ENCODE results near the gene FARS2.
A peak's percentile ranks its signal among the peaks of the same experiment; 100 is the strongest.

The FARS2 gene

GRCh38 chr6:5260661-5261544 is at the start of gene FARS2, which contains the start of gene LYRM4:
Gene FARS2, plus strand, starts transcription at chr6:5261513.
Gene LYRM4, minus strand, starts transcription at chr6:5260950. Its CDS starts 217 bp downstream, at chr6:5260733.
- peak; percentile 84 for DNase-seq (ENCODE audit: low read depth)

GRCh38 chr6:5213836-5214235 is 47.5 kb upstream of the FARS2 start:
- DNase-seq (ENCODE audit: low read depth), result no peak

- DNase-seq (ENCODE audit: low read depth), result no peak
Observed at GRCh38 chr6:5214570-5215052, 46.7 kb upstream of the FARS2 start.

- no peak for DNase-seq (ENCODE audit: low read depth)
Observed at GRCh38 chr6:5215159-5215558, 46.2 kb upstream of the FARS2 start.

GRCh38 chr6:5215799-5216198 is 45.5 kb upstream of the FARS2 start:
- DNase-seq (ENCODE audit: low read depth), result no peak

GRCh38 chr6:5217356-5217755 is 44.0 kb upstream of the FARS2 start:
- DNase-seq (ENCODE audit: low read depth), result no peak

GRCh38 chr6:5219011-5219691 is 42.2 kb upstream of the FARS2 start:
- no peak for DNase-seq (ENCODE audit: low read depth)

- no peak for DNase-seq (ENCODE audit: low read depth)
Observed at GRCh38 chr6:5220443-5220842, 40.9 kb upstream of the FARS2 start.

- no peak for DNase-seq (ENCODE audit: low read depth)
Observed at GRCh38 chr6:5223309-5223708, 38.0 kb upstream of the FARS2 start.

- DNase-seq (ENCODE audit: low read depth), result no peak
Observed at GRCh38 chr6:5229356-5229755, 32.0 kb upstream of the FARS2 start.

GRCh38 chr6:5230081-5230480 is 31.2 kb upstream of the FARS2 start:
- DNase-seq (ENCODE audit: low read depth), result no peak

GRCh38 chr6:5231289-5231688 is 30.0 kb upstream of the FARS2 start:
- no peak for DNase-seq (ENCODE audit: low read depth)

- DNase-seq (ENCODE audit: low read depth), result no peak
Observed at GRCh38 chr6:5234874-5235273, 26.4 kb upstream of the FARS2 start.

- DNase-seq (ENCODE audit: low read depth), result no peak
Observed at GRCh38 chr6:5235830-5236229, 25.5 kb upstream of the FARS2 start.

- no peak for DNase-seq (ENCODE audit: low read depth)
Observed at GRCh38 chr6:5237805-5238204, 23.5 kb upstream of the FARS2 start.

GRCh38 chr6:5238336-5238735 is 23.0 kb upstream of the FARS2 start:
- DNase-seq (ENCODE audit: low read depth), result no peak

- DNase-seq (ENCODE audit: low read depth), result no peak
Observed at GRCh38 chr6:5241252-5241651, 20.1 kb upstream of the FARS2 start.

- DNase-seq (ENCODE audit: low read depth), result no peak
Observed at GRCh38 chr6:5243069-5243468, 18.2 kb upstream of the FARS2 start.

GRCh38 chr6:5246141-5247097 is 14.9 kb upstream of the FARS2 start:
- no peak for DNase-seq (ENCODE audit: low read depth)

GRCh38 chr6:5247201-5247600 is 14.1 kb upstream of the FARS2 start:
- DNase-seq (ENCODE audit: low read depth), result no peak

GRCh38 chr6:5248302-5249098 is 12.8 kb upstream of the FARS2 start:
- no peak for DNase-seq (ENCODE audit: low read depth)
